Endothelial cell of umbilical vein (primary cell): Measurements from ENCODE around the gene IWS1.

Source experiments
- EZH2 ChIP-seq: IDR thresholded peaks from 2 replicates; pipeline ENCODE4 v1.6.1; 2012; ENCODE audit warnings: borderline replicate concordance, low read depth, mild to moderate bottlenecking, moderate library complexity, low read length, inconsistent platforms; ENCODE audit not compliant: severe bottlenecking
- POLR2A ChIP-seq: IDR thresholded peaks from 2 replicates; pipeline ENCODE4 v1.6.1; 2012; ENCODE audit warnings: low read depth, mild to moderate bottlenecking, control low read depth, low read length
- POLR2AphosphoS5 ChIP-seq: IDR thresholded peaks from 2 replicates; pipeline ENCODE4 v1.6.1; 2012; ENCODE audit warnings: low read depth, mild to moderate bottlenecking, control low read depth, low read length, moderate library complexity; ENCODE audit not compliant: insufficient read depth
- TF ChIP-seq, protein P1 (sequence below), 2 donors: IDR thresholded peaks; 1 replicate in 1 of 2; 2 replicates in 1 of 2; pipeline ENCODE4 v1.5.1; 2011; ENCODE audit warnings: low read length in 2 of 2, mild to moderate bottlenecking in 2 of 2, moderate library complexity in 2 of 2, control low read depth in 1 of 2, inconsistent platforms in 1 of 2, low read depth in 1 of 2; ENCODE audit not compliant: insufficient read depth in 1 of 2; ENCODE audit errors: extremely low read depth in 1 of 2

DNA sequence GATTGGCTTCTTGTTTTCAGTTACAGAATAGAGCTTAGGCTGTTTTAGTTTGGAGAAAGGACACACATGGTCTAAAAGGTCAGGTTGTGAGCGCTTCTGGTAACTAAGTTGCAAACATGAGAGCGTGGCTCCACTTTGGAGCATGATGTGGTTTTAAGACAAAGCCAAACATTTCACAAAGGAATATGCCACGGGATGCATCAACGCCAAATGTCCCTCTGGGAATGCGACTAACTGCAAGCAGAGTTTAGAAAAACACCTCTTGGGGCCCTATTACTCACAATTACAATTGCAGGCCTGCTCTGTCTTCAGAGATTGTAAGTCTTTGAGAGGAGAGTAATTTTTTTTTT is 34.6 kb upstream of the IWS1 start:
- TF ChIP-seq, protein P1, sequence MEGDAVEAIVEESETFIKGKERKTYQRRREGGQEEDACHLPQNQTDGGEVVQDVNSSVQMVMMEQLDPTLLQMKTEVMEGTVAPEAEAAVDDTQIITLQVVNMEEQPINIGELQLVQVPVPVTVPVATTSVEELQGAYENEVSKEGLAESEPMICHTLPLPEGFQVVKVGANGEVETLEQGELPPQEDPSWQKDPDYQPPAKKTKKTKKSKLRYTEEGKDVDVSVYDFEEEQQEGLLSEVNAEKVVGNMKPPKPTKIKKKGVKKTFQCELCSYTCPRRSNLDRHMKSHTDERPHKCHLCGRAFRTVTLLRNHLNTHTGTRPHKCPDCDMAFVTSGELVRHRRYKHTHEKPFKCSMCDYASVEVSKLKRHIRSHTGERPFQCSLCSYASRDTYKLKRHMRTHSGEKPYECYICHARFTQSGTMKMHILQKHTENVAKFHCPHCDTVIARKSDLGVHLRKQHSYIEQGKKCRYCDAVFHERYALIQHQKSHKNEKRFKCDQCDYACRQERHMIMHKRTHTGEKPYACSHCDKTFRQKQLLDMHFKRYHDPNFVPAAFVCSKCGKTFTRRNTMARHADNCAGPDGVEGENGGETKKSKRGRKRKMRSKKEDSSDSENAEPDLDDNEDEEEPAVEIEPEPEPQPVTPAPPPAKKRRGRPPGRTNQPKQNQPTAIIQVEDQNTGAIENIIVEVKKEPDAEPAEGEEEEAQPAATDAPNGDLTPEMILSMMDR (IDR thresholded peaks at IDR 0.05; ENCODE audit: extremely low read depth in 1 of 2, insufficient read depth in 1 of 2, low read depth in 1 of 2, low read length in 2 of 2), result no peak
- TF ChIP-seq POLR2A (no peak), EZH2 (no peak), POLR2AphosphoS5 (no peak)
